ENCODE measurements around the gene EXOSC7. TPM values are rescaled to one million over a fixed set of nuclear protein-coding genes. Genes with fewer than 3 reads are reported as not detected.
A peak's percentile ranks its signal among the peaks of the same experiment; 100 is the strongest.

EXOSC7 gene
- total RNA-seq, 6 donors from 2014 or later: 35.8 to 55.5 (median 41.1) TPM

DNA sequence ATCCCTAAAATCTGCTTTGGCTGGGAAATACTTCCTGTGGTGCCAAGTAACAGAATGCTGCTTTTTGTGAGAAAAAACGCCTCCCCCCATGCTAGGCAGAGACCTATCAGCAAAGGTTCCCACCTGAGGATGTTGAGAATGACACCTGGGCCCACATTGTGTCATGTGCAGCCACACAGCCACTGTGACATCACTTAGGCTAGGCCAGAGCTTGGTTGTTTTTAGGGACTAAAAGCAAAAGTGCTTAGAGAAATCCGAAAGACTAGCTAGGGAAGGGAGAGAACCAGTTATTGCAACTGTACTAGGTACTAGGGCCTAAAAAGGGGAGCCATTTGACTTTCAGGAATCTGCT lies 6.2 kb upstream of the EXOSC7 start:
- no peaks in the 10 kb centered on the region for H3K36me3 ChIP-seq
- H3K27ac ChIP-seq: peak overlapping the region in 2 of 4 donors; percentile 37 to 53
- H3K27me3 ChIP-seq: no peaks in the 10 kb centered on the region
- no peak for TF ChIP-seq POLR2AphosphoS5 (IDR thresholded peaks at IDR 0.05)
- no peak for TF ChIP-seq EP300 (IDR thresholded peaks at IDR 0.05)
- TF ChIP-seq, protein P1, sequence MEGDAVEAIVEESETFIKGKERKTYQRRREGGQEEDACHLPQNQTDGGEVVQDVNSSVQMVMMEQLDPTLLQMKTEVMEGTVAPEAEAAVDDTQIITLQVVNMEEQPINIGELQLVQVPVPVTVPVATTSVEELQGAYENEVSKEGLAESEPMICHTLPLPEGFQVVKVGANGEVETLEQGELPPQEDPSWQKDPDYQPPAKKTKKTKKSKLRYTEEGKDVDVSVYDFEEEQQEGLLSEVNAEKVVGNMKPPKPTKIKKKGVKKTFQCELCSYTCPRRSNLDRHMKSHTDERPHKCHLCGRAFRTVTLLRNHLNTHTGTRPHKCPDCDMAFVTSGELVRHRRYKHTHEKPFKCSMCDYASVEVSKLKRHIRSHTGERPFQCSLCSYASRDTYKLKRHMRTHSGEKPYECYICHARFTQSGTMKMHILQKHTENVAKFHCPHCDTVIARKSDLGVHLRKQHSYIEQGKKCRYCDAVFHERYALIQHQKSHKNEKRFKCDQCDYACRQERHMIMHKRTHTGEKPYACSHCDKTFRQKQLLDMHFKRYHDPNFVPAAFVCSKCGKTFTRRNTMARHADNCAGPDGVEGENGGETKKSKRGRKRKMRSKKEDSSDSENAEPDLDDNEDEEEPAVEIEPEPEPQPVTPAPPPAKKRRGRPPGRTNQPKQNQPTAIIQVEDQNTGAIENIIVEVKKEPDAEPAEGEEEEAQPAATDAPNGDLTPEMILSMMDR (IDR thresholded peaks at IDR 0.05): no peak
- TF ChIP-seq POLR2A (IDR thresholded peaks at IDR 0.05): no peak
- no peak overlapping the region for H3K4me3 ChIP-seq
- DNase-seq (no peak), ATAC-seq (ENCODE audit: low FRiP score in 2 of 2) (no peak)
- peaks cover 14 to 56% (median 41%) of the 10 kb centered on the region in 4 donors for H3K4me1 ChIP-seq
- H3K9me3 ChIP-seq: no peaks in the 10 kb centered on the region
- 91 to 97% methylated on average over 2 of the region's 2 CpGs for WGBS, 2 donors

- Histone ChIP-seq H3K27me3 (no peaks in the 10 kb centered on the region), H3K27ac (no peak overlapping the region), H3K9me3 (no peaks in the 10 kb centered on the region), H3K36me3 (no peaks in the 10 kb centered on the region), H3K4me1 (peaks cover 19 to 52% (median 40%) of the 10 kb centered on the region in 4 donors), H3K4me3 (no peak overlapping the region)
- no peak for ATAC-seq (ENCODE audit: low FRiP score in 2 of 2)
- TF ChIP-seq, protein P1 (IDR thresholded peaks at IDR 0.05): no peak
- TF ChIP-seq EP300 (IDR thresholded peaks at IDR 0.05): no peak
- TF ChIP-seq POLR2A (IDR thresholded peaks at IDR 0.05): no peak
- TF ChIP-seq POLR2AphosphoS5 (IDR thresholded peaks at IDR 0.05): no peak
- 56 to 64% methylated on average over 3 of the region's 3 CpGs for WGBS, 2 donors
- no peak for DNase-seq
These were observed 5.0 kb upstream of the EXOSC7 start for GRCh38 chr3:44970926-44971490.

DNA sequence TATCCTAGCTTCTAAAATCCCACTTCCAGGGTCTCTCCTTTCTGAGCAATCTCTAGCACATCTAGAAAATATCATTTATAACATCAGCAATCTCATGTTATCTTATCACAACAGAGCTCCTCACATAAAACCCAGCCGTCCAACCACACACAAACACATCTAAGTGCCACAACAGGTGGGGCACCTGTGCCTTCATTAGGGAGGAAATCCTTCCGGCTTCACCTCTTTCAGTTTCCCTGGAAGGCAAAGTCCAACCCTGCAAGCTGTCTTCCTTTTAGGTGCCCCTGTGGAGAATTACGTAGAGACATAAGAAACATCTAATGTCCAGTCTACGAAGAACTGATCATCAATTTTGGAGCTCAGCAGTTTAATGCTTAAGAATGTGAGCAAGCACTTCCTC lies 1.6 kb upstream of the EXOSC7 start:
- WGBS, 2 donors: 70 to 76% methylated on average over 4 of the region's 4 CpGs
- TF ChIP-seq POLR2AphosphoS5 (IDR thresholded peaks at IDR 0.05) (no peak), POLR2A (IDR thresholded peaks at IDR 0.05) (no peak)
- H3K36me3 ChIP-seq: no peaks in the 10 kb centered on the region
- H3K4me1 ChIP-seq: peaks cover 26 to 43% (median 30%) of the 10 kb centered on the region in 4 donors
- no peaks in the 10 kb centered on the region for H3K9me3 ChIP-seq
- DNase-seq: no peak
- no peaks in the 10 kb centered on the region for H3K27me3 ChIP-seq
- no peak for ATAC-seq (ENCODE audit: low FRiP score in 2 of 2)
- H3K4me3 ChIP-seq: peak overlapping the region in 3 of 4 donors; percentile 92 to 97 (median 96)
- no peak overlapping the region for H3K27ac ChIP-seq

GRCh38 chr3:44981220-44981619 lies 5.2 kb downstream of the EXOSC7 start:
- no peaks in the 10 kb centered on the region for H3K36me3 ChIP-seq
- no peak for DNase-seq
- peak in 1 of 2 donors; percentile 33 for TF ChIP-seq POLR2AphosphoS5 (IDR thresholded peaks at IDR 0.05)
- no peak for TF ChIP-seq EP300 (IDR thresholded peaks at IDR 0.05)
- H3K27ac ChIP-seq: peak overlapping the region in 1 of 4 donors; percentile 21
- no peaks in the 10 kb centered on the region for H3K27me3 ChIP-seq
- peak in 1 of 2 donors; percentile 42 for ATAC-seq (ENCODE audit: low FRiP score in 2 of 2)
- H3K4me1 ChIP-seq: peaks cover 31 to 68% (median 41%) of the 10 kb centered on the region in 4 donors
- 76 to 86% methylated on average over 1 of the region's 1 CpG for WGBS, 2 donors
- no peak overlapping the region for H3K4me3 ChIP-seq
- no peaks in the 10 kb centered on the region for H3K9me3 ChIP-seq

GRCh38 chr3:44981751-44982150 lies 5.7 kb downstream of the EXOSC7 start:
- Histone ChIP-seq H3K9me3 (no peaks in the 10 kb centered on the region), H3K4me3 (no peak overlapping the region), H3K4me1 (peaks cover 31 to 67% (median 39%) of the 10 kb centered on the region in 4 donors), H3K27me3 (no peaks in the 10 kb centered on the region), H3K36me3 (no peaks in the 10 kb centered on the region), H3K27ac (peak overlapping the region in 1 of 4 donors; percentile 21)
- no peak for TF ChIP-seq EP300 (IDR thresholded peaks at IDR 0.05)
- TF ChIP-seq POLR2A (IDR thresholded peaks at IDR 0.05): no peak
- TF ChIP-seq POLR2AphosphoS5 (IDR thresholded peaks at IDR 0.05): no peak
- TF ChIP-seq, protein P1 (IDR thresholded peaks at IDR 0.05): no peak
- no peak for ATAC-seq (ENCODE audit: low FRiP score in 2 of 2)
- DNase-seq: no peak
- 66 to 68% methylated on average over 4 of the region's 4 CpGs for WGBS, 2 donors

GRCh38 chr3:44982817-44983216 lies 6.8 kb downstream of the EXOSC7 start:
- WGBS, 2 donors: 79 to 83% methylated on average over 3 of the region's 3 CpGs
- H3K27me3 ChIP-seq: no peaks in the 10 kb centered on the region
- ATAC-seq (ENCODE audit: low FRiP score in 2 of 2): no peak
- H3K9me3 ChIP-seq: no peaks in the 10 kb centered on the region
- H3K36me3 ChIP-seq: no peaks in the 10 kb centered on the region
- H3K4me1 ChIP-seq: peaks cover 20 to 56% (median 28%) of the 10 kb centered on the region in 4 donors
- no peak for DNase-seq
- H3K27ac ChIP-seq: no peak overlapping the region
- H3K4me3 ChIP-seq: no peak overlapping the region
- TF ChIP-seq, protein P1 (IDR thresholded peaks at IDR 0.05): no peak
- TF ChIP-seq EP300 (IDR thresholded peaks at IDR 0.05) (no peak), POLR2A (IDR thresholded peaks at IDR 0.05) (no peak), POLR2AphosphoS5 (IDR thresholded peaks at IDR 0.05) (no peak)
